Measurements from ENCODE around the gene GYPC.
"Not testable (repeated sequence)": the region's sequence is repeated elsewhere in the genome, so short reads cannot be mapped to it uniquely, and the experiment has no call there.

Gene GYPC, protein sequence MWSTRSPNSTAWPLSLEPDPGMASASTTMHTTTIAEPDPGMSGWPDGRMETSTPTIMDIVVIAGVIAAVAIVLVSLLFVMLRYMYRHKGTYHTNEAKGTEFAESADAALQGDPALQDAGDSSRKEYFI

DNA sequence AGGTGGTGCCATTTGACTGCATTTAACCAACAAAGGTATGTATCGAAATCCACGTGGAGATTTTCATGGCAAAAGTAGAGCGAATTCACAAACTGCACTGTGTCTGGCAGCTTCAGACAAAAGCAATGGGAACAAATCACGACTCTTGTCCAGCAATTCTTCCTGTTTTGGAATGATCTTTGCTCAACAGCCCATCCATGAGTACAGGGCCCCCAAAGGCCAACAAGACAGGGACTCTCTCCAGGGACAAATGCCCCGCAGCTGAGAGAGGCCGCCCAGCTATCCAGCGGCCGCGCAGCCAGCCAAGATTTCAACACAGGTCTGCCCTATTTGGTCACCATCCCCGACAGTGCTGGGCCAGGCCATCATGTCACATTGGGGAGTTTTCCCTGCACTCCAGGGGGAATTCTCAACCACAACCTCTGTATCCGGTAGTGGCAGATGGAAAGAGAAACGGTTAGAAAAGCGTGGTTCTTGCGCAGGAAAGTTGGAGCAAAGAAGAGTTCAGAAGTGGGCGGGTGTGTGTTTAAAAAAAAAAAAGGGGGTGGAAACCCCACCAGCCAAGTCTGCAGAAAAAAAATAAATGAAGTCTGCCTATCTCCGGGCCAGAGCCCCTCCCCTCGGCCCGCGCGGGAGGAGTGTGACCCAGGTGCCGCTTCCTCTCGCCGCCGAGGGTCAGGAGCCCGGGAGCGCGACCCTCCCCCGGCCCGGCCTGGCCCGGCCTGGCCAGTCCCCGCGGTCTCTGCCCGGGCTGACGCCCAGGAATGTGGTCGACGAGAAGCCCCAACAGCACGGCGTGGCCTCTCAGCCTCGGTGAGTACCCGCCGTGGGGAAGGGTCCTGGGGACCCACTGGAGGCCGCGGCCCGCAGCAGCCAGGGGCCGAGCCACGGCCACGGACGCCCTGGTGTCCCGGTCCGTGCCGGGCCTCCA is at the start of gene GYPC:
Gene GYPC, plus strand, starts transcription at position 659 of the 931 bp plus-strand sequence. Its CDS starts 106 bp downstream, at position 765.
- DNase-seq: peak; percentile 65

DNA sequence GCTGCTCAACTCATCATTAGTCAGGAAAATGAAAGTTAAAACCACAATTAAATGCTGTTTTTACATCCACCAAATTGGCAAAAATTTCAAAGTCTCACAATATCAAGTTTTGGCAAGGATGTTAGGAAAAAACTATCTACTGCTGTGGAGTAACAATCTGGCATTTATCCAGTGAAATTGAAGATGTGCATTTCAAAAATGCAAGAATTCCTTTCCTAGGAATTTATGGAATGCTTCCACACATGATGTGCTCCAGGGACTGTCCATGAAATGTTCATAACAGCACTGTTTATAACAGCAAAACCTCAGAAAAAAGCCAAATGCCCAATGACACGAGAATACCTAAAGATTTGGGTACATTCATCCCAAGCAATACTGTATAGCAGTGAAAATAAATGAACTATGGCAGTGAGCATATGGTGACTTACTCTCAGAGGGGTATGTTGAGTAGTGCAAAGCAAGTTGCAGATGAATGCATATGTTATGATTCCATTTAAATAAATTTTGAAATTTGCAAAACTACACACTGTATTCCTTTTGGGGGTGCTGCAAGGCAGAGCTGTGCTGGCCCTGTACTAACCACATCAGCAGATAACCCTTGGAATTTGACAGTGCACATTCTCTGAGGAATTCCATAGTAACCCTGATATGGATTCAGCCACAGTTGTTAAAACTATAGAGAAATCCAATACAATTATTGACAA is 41.3 kb upstream of the GYPC start:
- DNase-seq: no peak

DNA sequence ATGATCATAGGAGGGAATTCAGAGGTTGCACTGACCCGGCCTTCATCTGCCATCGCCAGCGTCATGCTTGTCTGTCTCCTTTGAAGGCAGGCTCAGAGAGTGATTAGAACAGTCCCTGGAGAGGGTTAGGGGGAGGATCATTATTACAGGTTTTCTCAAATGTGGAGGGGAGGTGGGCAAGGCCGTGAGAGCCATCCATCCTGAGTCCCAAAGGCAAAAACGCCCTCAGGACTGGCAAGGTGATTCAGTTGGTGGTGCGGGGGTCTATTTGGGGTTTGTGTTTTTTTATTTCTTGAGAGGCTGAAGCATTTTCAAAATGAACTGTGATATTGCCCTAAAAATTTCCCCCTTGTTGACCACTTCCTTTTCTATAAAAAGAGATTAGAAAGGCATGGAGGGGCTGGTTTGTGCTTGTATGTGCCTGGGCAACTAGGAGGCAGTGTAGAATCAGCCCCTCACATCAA is 39.3 kb upstream of the GYPC start:
- DNase-seq: no peak

DNA sequence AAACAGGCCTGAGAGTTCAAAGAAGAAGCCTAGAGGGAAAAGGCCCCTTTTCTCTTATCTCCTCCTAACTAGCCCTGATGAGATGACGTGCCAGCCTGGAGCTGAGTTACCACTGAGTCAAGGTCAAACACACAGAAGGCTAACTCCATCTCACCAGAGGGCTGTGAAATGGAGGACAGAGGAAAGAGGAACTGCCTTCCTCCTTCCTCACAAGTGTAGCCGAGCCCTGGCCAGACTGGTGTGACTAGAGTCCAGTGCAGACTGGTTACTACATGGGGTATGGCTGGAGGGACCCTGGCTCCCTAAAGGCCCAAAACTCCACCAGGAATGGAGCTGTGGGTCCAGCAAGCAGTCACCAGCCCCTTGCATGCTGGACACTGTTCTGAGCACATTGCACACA is 35.7 kb upstream of the GYPC start:
- no peak for DNase-seq

DNA sequence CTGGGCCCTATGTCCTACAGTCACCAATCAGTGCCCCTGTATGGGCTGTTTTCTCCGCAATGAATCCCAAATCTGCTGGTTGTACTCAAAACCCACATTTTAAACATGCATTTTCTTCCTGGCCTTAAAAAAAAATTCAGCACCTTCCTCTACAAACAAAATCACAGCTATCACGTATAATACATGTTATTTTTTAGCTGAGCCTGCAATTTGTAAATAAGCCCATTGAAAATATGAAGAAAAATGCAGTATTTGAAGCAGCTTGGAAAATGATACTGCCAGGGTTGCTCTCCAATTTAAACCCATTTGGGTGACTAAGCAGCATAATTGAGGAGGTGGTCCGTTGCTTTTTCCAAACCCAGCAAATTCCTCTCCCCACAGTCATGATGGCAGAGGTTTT is 33.0 kb upstream of the GYPC start:
- DNase-seq: no peak

DNA sequence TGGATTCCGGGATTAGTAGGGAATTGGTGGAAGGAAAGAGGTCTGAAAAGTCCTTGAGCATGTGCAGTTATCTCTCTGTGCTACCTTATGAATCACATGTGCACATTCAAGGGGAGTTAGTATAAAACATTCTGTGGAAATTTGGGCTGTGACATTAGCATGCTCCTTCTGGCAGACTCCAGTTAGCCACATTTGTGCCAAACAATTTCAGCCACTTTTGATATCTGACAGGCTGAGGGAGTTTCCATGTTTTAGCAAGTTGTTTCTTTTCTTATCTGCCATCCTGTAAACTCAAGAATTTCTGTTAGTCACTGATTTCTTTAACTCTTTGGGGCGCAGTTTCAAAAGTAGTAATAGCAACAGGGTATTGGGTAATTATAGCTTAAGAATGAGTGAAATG is 28.3 kb upstream of the GYPC start:
- DNase-seq: no peak

DNA sequence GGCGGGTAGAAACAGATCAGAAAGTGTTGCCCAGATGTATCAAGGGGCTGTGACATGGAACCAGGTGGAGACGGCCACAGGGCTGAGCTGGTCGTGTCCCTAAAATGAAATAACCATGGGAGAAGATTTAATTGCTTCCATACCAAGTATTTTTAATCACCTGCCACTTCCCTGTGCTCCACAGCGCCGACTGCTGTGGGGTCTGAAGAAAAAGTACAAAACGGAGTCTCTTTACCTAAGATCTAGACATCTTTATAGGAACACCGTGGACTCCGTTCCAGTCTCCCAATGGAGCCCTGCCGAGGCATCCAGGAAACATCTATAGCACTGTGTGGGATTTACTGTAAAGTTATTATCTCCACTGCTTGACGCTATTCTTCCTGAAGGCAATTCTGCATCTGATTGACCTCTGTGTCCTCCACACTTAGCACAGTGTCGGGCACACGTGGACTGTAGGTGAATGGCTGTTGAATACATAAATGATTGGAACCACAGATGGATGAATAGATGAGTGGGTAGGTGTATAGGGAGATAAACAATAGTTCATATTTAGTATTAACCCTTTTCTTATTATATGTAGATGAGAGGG is 21.6 kb upstream of the GYPC start:
- DNase-seq: peak; percentile 60

DNA sequence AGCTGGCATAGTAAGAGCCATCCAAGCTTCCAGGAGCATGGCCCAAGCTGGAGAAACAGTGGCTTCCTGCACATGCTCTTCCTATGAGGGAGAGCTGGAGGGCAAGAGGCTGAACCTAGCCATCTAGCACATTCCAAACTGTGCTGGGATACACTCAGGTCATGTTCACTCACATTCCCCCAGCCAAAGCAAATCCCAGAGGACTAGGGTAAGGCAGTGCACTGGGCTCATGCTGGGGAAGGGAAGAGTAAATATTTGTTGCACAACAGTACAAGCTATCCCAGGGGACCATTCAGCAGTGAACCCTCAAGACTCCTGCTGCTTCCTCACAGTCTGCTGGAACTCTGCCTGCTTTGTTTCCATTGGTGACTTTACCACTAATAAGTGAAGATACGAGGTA is 20.7 kb upstream of the GYPC start:
- no peak for DNase-seq

DNA sequence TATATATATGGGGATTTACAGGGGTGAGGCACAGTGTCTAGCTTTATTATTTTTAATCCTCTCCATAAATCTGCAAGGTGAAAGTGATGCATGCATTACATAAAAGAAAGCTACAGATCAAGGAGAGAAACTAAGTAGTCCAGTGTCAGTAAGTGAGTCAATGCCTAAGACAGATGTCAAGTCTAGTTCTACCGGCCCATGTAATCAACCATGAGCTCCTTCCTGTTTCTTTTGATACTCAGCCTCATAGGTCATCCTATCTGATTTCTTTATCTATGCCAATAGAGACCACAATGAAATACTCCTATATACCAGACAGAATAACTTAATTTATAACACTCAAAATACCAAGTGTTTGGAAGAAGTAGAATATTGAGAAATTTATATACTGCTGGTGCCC is 20.2 kb upstream of the GYPC start:
- DNase-seq: no peak

DNA sequence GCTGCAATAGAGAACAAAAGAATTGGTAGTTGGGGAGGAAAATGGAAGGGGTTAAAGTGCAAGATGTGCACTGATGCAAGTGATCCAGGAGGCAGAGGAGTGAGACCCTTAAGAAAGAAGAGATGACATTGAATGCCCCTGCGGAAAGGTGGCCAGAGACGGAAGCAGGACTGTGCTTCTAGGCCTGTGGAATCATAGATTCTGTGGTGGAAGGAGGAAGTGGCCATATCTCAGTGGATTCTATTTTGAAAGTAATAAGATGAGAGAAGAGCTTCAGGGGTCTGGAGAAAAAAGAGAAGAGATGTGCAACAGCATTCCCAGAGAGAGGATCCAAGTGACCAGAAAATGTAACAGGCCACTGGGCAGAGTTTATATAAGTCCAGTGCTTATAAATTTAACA is 18.6 kb upstream of the GYPC start:
- DNase-seq: no peak

DNA sequence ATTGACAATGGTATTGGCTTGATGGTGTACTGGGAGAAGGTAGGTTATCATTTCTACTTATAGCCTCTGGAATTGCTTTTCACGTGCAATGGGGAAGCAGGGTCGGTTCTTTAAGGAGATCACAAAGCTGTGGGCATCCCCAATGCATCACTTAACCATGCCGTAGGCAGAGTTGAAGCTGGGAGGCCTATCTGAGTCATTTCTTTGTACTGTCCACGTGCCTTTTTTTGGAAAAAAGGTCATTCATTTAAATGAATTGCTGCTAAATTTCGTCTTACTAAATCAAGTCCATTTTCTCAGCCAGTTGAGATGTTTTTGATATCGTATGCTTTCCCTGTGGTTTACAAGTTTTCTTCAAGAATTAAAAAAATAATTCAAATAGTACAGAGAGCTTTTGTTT is 17.2 kb upstream of the GYPC start:
- DNase-seq: no peak

DNA sequence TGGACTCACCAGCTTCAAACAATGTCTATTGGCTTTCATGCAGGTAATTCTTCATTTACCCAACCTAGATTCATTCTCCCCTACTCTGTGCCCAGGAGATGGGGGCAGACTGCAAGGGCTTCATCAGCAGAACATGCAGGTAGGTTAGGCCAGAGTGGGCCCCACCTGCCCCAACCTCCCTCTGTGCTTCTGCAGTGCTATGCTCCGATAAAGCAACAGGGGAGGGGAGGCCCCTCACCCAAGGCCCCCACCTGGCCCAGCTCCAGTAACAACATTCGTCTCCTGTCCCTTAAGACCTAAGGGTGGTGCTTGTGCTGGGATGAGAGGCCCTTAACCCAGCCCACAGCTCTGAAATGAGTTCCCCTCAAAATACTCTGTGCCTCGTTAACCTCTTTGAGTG is 16.7 kb upstream of the GYPC start:
- no peak for DNase-seq

DNA sequence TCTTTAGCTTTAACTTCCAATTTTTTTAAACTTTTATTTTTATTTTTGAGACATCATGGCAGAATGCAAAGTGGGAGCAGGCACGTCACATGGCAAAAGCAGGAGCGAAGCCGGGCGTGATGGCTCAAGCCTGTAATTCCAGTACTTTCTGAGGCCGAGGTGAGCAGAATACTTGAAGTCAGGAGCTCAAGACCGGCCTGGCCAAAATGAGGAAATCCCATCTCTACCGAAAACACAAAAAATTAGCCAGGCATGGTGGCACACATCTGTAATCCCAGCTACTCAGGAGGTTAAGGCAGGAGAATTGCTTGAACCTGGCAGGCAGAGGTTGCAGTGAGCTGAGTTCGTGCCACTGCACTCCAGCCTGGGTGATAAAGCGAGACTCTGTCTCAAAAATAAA is 14.7 kb upstream of the GYPC start:
- DNase-seq: not testable (repeated sequence)

DNA sequence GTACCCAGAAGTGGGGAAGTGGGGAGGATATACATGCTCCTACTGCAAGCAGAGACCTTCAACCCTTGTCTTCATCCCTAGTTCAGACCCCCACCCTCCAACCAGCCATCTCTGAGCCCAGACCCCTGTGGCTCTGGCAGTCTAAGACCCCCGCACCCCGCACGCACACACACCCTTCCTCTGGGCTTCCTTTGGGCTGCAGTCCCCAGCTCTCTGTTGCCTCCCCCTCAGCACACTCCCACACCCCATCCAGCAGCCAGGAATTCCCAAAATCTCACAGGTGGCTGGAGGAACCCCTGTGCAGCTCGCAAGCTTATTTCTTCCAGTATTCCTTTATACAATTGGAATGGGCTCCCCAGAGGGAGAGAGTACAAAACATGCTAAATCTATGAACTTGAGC is 13.9 kb upstream of the GYPC start:
- DNase-seq: no peak

DNA sequence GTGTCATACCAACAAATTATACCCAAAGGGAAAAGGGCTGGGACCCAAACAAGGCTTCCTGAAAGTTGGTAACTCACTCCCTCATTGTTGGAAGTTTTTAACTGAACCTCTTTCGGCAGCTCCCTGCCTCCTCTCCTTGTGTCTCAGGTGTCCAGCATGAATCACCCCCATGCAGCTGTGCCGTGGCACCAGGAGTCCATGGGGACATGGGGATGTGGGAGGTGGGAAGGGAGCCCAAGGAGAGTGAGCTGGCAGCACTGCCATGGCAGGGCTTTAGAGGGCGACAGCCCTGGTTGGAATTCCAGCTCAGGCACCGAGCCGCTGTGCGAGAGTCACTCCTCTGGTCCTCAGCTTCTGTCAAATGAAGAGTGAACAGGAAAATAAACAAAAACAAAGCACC is 12.5 kb upstream of the GYPC start:
- no peak for DNase-seq

DNA sequence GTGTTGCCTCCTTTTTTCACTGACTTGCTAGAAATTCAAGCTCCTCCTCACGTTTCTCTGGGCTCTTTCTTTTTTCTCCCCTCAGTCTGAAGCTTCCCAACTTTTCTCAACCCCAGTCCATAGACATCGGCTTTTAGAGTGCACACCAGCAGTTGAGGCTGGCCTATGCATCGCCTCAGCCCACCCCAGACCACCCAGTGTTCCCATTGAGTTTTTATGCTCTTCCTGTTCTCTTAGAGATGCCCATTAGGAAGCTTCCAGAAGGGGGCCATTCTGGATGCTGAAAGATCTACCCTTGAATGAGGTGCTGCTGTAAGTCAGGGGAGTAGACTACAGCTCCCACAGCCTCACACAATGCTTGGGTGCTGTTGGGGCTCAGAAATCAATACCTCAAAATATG is 12.0 kb upstream of the GYPC start:
- no peak for DNase-seq

DNA sequence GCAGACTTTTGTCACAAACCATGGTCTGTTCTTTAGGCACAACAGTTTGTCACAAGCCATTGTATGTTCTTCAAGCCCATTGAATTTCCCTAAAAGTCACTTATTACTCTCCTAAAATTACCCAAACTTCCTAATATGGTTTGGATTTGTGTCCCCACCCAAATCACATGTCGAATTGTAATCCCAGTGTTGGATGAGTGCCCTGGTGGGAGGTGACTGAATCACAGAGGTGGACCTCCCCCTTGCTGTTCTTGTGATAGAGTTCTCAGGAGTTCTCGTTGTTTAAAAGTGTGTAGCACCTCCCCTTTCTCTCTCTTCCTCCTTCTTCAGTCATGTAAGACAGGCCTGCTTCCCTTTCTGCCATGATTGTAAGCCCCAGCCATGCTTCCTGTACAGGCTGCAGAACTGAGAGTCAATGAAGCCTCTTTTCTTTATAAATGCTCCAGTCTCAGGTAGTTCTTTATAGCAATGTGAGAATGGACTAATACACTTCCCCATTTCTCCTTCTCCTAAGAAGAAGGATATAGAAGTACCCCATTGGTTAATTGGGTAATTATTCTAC is 11.2 kb upstream of the GYPC start:
- DNase-seq: no peak

DNA sequence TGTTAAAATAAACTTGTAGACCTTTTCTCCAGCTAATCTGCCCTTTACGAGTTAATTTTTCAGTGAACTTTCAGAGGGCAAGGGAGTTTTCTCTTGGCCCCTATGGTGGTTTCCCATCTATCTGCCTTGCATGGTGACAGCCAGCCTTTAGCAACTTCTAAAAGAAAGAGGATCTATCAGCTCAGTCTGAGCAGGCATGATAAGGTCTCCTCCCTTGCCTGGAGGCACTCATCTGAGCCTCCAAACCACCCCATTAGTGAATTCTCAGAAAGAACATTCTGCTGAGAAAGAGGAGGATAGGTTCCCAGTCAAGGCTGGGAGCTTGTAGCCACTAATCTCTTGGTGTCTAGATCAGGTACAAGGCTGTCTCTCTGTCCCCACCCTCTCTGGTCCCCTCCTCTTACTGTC is 10.7 kb upstream of the GYPC start:
- DNase-seq: no peak

DNA sequence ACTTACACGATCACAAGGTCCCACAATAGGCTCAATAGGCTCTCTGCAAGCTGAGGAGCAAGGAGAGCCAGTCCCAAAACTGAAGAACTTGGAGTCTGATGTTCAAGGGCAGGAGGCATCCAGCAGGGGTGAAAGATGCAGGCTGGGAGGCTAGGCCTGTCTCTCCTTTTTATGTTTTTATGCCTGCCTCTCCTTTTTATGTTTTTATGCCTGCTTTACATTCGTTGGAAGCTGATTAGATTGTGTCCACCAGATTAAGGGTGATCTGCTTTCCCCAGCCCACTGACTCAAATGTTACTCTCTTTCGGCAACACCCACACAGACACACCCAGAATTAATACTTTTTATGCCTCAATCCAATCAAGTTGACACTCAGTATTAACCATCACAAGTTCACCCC is 9.9 kb upstream of the GYPC start:
- DNase-seq: no peak

DNA sequence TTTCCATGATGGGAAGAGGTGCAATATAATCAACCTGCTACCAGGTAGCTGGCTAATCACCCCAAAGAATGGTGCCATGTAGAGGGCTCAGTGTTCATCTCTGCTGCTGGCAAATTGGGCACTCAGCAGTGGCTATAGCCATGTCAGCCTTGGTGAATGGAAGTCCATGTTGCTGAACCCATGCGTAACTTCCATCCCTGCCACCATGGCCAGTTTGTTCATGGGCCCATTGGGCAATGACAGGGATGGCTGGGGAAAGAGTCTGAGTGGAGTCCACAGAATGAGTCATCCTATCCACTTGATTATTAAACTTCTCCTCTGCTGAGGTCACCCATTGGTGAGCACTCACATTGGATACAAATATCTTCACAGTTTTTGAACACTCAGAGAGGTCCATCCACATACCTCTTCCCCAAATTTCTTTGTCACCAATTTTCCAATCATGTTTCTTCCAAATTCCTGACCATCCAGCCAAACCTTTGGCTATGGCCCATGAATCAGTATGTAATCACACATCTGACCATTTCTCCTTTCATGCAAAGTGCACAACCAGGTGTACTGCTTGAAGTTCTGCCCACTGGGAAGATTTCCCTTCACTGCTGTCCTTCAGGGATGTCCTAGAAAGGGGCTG is 8.1 kb upstream of the GYPC start:
- DNase-seq: not testable (repeated sequence)

DNA sequence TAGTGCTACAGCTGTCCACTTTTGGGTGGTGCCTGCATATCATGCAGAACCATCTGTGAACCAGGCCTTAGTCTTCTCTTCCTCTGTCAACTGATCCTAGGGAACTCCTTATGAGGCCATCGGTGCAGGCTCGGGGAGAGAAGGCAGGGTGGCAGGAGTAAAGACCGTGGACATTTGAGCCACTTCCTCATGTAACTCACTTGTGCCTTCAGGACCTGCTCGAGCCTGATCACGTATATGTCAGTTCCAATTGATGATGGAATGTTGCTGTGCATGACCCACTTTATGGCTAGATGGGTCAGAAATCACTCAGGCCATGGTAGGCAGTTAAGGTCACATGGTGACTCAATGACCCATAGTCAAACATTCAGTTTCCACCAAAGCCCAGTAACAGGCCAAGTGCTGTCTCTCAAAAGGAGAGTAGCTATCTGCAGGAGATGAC is 7.6 kb upstream of the GYPC start:
- not testable (repeated sequence) for DNase-seq

DNA sequence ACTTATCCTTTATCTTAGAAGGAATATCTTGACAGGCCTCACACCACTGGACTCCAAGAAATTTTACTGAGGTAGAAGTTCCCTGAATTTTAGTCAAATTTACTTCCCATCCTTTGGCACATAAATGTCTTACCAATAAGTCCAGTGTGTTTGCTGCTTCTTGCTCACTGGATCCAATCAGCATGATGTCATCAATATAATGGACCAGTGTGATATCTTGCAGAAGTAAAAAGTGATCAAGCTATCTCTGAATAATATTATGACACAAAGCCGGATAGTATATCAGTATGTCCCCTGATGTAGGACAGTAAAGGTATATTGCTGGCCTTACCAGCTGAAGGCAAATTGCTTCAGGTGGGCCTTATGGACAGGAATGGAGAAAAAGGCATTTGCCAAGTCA is 6.9 kb upstream of the GYPC start:
- DNase-seq: no peak

DNA sequence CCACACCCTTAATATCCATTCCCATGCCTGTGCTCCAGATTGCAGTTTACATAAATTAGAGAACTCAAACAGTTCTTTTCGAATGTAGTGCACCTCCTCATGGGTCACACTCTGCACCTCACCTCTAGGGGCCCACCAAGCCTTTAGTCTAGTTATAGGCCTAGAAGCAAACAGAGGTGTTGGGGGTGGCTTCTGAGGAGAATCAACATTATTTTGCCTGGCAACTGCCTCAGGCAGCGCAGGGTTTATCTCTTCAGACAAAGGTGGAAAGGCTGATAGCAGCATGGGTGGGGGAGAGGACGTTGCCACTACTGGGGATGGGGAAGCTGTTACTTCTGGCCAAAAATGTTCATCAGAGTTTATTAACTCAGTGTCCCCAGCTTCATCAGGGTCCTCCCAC is 5.0 kb upstream of the GYPC start:
- DNase-seq: no peak

Data from CD4-positive, alpha-beta T cell treated with Interleukin-17A for 4 hours (primary cell).